Neural cell (in vitro differentiated cells): ENCODE results near the gene PRDM15. TPM values are rescaled to one million over a fixed set of nuclear protein-coding genes. Genes with fewer than 3 reads are reported as not detected.

Source experiments
- H2AFZ ChIP-seq: fragments of 200-600, 300-800 bp; sonication (generic), shearing (Covaris generic); 2 replicates; pipeline ENCODE4 v1.6.0; 2014; ENCODE audit warnings: low read depth, mild to moderate bottlenecking, antibody characterized with exemption, low read length, moderate library complexity
- H3F3A ChIP-seq: fragments of 200-600 bp; shearing (Covaris generic); 2 replicates; pipeline ENCODE4 v1.6.1; 2016; ENCODE audit warnings: mild to moderate bottlenecking, moderate library complexity, mixed read lengths, antibody characterized with exemption, low read length; ENCODE audit not compliant: insufficient read depth, poor library complexity, severe bottlenecking
- H3K27ac ChIP-seq: fragments of 200-600, 300-800 bp; sonication (generic), shearing (Covaris generic); 2 replicates; pipeline ENCODE4 v1.5.1; 2014; ENCODE audit warnings: mild to moderate bottlenecking, low read length, moderate library complexity
- H3K27me3 ChIP-seq: fragments of 300-800, 200-600 bp; sonication (generic), shearing (Covaris generic); 2 replicates; pipeline ENCODE4 v1.6.0; 2014; ENCODE audit warnings: mild to moderate bottlenecking, low read depth, low read length, moderate library complexity; ENCODE audit not compliant: insufficient read depth
- H3K36me3 ChIP-seq: fragments of 300-800, 200-600 bp; sonication (generic), shearing (Covaris generic); 2 replicates; pipeline ENCODE4 v1.5.1; 2014; ENCODE audit warnings: mild to moderate bottlenecking, antibody characterized with exemption, low read length, moderate library complexity; ENCODE audit not compliant: insufficient read depth
- H3K4me2 ChIP-seq: fragments of 300-800, 200-600 bp; sonication (generic), shearing (Covaris generic); 2 replicates; pipeline ENCODE4 v1.6.0; 2014; ENCODE audit warnings: mild to moderate bottlenecking, low read length
- H3K4me3 ChIP-seq: fragments of 300-800, 200-600 bp; sonication (generic), shearing (Covaris generic); 2 replicates; pipeline ENCODE4 v1.5.1; 2014; ENCODE audit warnings: mild to moderate bottlenecking, low read length, moderate library complexity
- H3K79me2 ChIP-seq: fragments of 200-600 bp; shearing (Covaris generic); replicated peaks from 2 replicates; pipeline ENCODE4 v1.6.0; 2014; ENCODE audit warnings: mild to moderate bottlenecking, low read length, moderate library complexity; ENCODE audit not compliant: insufficient read depth
- H3K9ac ChIP-seq: fragments of 300-800, 200-600 bp; sonication (generic), shearing (Covaris generic); 2 replicates; pipeline ENCODE4 v1.6.1; 2016; ENCODE audit warnings: mild to moderate bottlenecking, low read length, mixed read lengths
- H3K9me2 ChIP-seq: fragments of 200-600 bp; shearing (Covaris generic); 2 replicates; pipeline ENCODE4 v1.6.1; 2016; ENCODE audit warnings: mild to moderate bottlenecking, low read length, mixed read lengths; ENCODE audit not compliant: insufficient read depth
- H3K9me3 ChIP-seq: fragments of 200-600, 300-800 bp; sonication (generic), shearing (Covaris generic); 2 replicates; pipeline ENCODE4 v1.6.1; 2016; ENCODE audit warnings: mild to moderate bottlenecking, mixed run types, low read length, moderate library complexity, mixed read lengths
- H4K20me1 ChIP-seq: fragments of 200-600 bp; shearing (Covaris generic); 2 replicates; pipeline ENCODE4 v1.6.1; 2016; ENCODE audit warnings: mild to moderate bottlenecking, mixed run types; ENCODE audit not compliant: insufficient read depth
- CTCF ChIP-seq: fragments of 450-650 bp; IDR thresholded peaks from 2 replicates; pipeline ENCODE4 v1.5.1; 2014; ENCODE audit warnings: antibody characterized with exemption, mild to moderate bottlenecking, moderate library complexity; ENCODE audit not compliant: poor library complexity, severe bottlenecking
- EP300 ChIP-seq: fragments of 450-650 bp; conservative IDR thresholded peaks from 2 replicates; pipeline ENCODE4 v1.6.1; 2014; ENCODE audit warnings: antibody characterized with exemption, mild to moderate bottlenecking, moderate library complexity; ENCODE audit not compliant: poor library complexity, severe bottlenecking
- EZH2 ChIP-seq: fragments of 200-600, 300-800 bp; shearing (Covaris generic), sonication (generic); IDR thresholded peaks from 2 replicates; pipeline ENCODE4 v1.6.1; 2014; ENCODE audit warnings: antibody characterized with exemption, low read length, borderline replicate concordance, mild to moderate bottlenecking; ENCODE audit not compliant: insufficient read depth, poor library complexity, severe bottlenecking
- MXI1 ChIP-seq: fragments of 450-650 bp; conservative IDR thresholded peaks from 2 replicates; pipeline ENCODE4 v1.6.1; 2014; ENCODE audit warnings: antibody characterized with exemption, mild to moderate bottlenecking; ENCODE audit not compliant: poor library complexity, severe bottlenecking
- POLR2AphosphoS5 ChIP-seq: IDR thresholded peaks from 2 replicates; pipeline ENCODE4 v1.6.1; 2012
- RAD21 ChIP-seq: fragments of 450-650 bp; conservative IDR thresholded peaks from 2 replicates; pipeline ENCODE4 v1.6.1; 2014; ENCODE audit warnings: antibody characterized with exemption, mild to moderate bottlenecking, moderate library complexity
- SMC3 ChIP-seq: fragments of 450-650 bp; conservative IDR thresholded peaks from 2 replicates; pipeline ENCODE4 v1.6.1; 2014; ENCODE audit warnings: antibody characterized with exemption, mild to moderate bottlenecking, moderate library complexity; ENCODE audit not compliant: poor library complexity
- TAF1 ChIP-seq: IDR thresholded peaks from 2 replicates; pipeline ENCODE4 v1.6.1; 2012; ENCODE audit warnings: low read depth
- polyA plus RNA-seq: library from polyadenylated mRNA; depleted of rRNA; stranded (reverse); fragments of >200 nt; gene quantifications from 2 replicates; pipeline ENCODE4 v1.2.3, GENCODE V29; 2014
- TF ChIP-seq, protein P1 (sequence below): IDR thresholded peaks from 2 replicates; pipeline ENCODE4 v1.6.1; 2012; ENCODE audit warnings: borderline replicate concordance

Gene PRDM15
- polyA plus RNA-seq, 1 donor from 2014 or later = 4.1 TPM

- TF ChIP-seq SMC3 = no peak
- no peak for TF ChIP-seq TAF1
- no peak for TF ChIP-seq RAD21
- TF ChIP-seq, protein P1, sequence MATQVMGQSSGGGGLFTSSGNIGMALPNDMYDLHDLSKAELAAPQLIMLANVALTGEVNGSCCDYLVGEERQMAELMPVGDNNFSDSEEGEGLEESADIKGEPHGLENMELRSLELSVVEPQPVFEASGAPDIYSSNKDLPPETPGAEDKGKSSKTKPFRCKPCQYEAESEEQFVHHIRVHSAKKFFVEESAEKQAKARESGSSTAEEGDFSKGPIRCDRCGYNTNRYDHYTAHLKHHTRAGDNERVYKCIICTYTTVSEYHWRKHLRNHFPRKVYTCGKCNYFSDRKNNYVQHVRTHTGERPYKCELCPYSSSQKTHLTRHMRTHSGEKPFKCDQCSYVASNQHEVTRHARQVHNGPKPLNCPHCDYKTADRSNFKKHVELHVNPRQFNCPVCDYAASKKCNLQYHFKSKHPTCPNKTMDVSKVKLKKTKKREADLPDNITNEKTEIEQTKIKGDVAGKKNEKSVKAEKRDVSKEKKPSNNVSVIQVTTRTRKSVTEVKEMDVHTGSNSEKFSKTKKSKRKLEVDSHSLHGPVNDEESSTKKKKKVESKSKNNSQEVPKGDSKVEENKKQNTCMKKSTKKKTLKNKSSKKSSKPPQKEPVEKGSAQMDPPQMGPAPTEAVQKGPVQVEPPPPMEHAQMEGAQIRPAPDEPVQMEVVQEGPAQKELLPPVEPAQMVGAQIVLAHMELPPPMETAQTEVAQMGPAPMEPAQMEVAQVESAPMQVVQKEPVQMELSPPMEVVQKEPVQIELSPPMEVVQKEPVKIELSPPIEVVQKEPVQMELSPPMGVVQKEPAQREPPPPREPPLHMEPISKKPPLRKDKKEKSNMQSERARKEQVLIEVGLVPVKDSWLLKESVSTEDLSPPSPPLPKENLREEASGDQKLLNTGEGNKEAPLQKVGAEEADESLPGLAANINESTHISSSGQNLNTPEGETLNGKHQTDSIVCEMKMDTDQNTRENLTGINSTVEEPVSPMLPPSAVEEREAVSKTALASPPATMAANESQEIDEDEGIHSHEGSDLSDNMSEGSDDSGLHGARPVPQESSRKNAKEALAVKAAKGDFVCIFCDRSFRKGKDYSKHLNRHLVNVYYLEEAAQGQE = no peak
- no peak for TF ChIP-seq CTCF
- no peak for TF ChIP-seq EP300
- no peak for TF ChIP-seq MXI1
- TF ChIP-seq EZH2 = no peak
- TF ChIP-seq POLR2AphosphoS5 = no peak
- no peak overlapping the region for H3K4me2 ChIP-seq
- no peaks in the 10 kb centered on the region for H3K36me3 ChIP-seq
- H3K9me2 ChIP-seq = no peaks in the 10 kb centered on the region
- no peaks in the 10 kb centered on the region for H3K79me2 ChIP-seq
- H3K9me3 ChIP-seq = no peaks in the 10 kb centered on the region
- H3K27ac ChIP-seq = no peak overlapping the region
- H3F3A ChIP-seq = no peaks in the 10 kb centered on the region
- no peak overlapping the region for H2AFZ ChIP-seq
- H3K9ac ChIP-seq = no peak overlapping the region
- H3K4me3 ChIP-seq = no peak overlapping the region
- no peaks in the 10 kb centered on the region for H4K20me1 ChIP-seq
- no peaks in the 10 kb centered on the region for H3K27me3 ChIP-seq
These were observed 70.3 kb downstream of the PRDM15 start for GRCh38 chr21:41808846-41809245.

GRCh38 chr21:41808094-41808493 lies 71.0 kb downstream of the PRDM15 start:
- TF ChIP-seq, protein P1 = no peak
- no peak for TF ChIP-seq POLR2AphosphoS5
- TF ChIP-seq TAF1 = no peak
- no peak for TF ChIP-seq MXI1
- no peak for TF ChIP-seq EP300
- TF ChIP-seq SMC3 = no peak
- TF ChIP-seq CTCF = no peak
- TF ChIP-seq EZH2 = no peak
- no peak for TF ChIP-seq RAD21
- Histone ChIP-seq H2AFZ (no peak overlapping the region), H3K79me2 (no peaks in the 10 kb centered on the region), H3K4me3 (no peak overlapping the region), H3K36me3 (no peaks in the 10 kb centered on the region), H4K20me1 (no peaks in the 10 kb centered on the region), H3K4me2 (no peak overlapping the region), H3K9me2 (no peaks in the 10 kb centered on the region), H3K27ac (no peak overlapping the region), H3K9me3 (no peaks in the 10 kb centered on the region), H3F3A (no peaks in the 10 kb centered on the region), H3K27me3 (no peaks in the 10 kb centered on the region), H3K9ac (no peak overlapping the region)
